ENCODE results near the gene GJB5. TPM values are rescaled to one million over a fixed set of nuclear protein-coding genes. Genes with fewer than 3 reads are reported as not detected.

GJB5 gene
- total RNA-seq = under 1 TPM in 1 of 2 donors, not detected in 1; 0.42 TPM

DNA sequence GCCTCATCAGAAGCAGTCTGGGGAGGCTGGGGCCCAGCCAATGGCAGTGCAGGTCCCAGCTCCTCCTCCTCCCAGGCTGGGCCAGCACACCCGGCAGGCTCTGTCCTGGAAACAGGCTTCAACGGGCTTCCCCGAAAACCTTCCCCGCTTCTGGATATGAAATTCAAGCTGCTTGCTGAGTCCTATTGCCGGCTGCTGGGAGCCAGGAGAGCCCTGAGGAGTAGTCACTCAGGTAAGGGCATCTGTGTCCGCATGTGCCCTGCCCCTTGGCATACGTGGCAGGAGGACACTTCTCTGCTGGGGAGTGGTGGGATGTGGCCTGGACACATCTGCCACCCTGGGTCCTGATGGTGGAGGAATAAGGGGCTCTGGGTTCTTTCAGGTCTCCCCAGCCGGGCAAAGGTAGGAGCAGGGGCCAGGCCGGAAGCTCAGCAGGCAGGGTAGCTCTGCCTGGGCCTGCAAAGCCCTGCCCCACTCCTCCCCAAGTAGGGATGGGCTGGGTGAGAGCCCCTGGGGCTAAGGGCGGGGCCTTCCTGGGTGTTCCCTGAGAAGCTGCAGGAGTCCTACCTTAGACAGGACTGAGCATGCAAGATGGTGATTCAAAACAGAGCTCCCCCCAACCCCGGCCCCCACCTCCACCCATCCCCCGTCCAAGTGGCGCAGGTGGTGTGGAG lies at the start of gene GJB5:
TSS of gene GJB5 (plus strand) at position 84 of the 674 bp plus-strand sequence. CDS start 2,284 bp downstream, outside the sequence.
- H3K27me3 ChIP-seq = no peaks in the 10 kb centered on the region
- intact Hi-C loops (cut with DNase I) = no loop called here
- no peaks in the 10 kb centered on the region for H3K9me3 ChIP-seq
- no peak for TF ChIP-seq CTCF (IDR thresholded peaks at IDR 0.05)
- no peak within 1 kb of the TSS for H3K9ac ChIP-seq (ENCODE audit: low read depth in 2 of 2, low read length in 2 of 2)
- no peaks in the 10 kb centered on the region for H3K36me3 ChIP-seq
- H3K4me1 ChIP-seq = no peaks in the 10 kb centered on the region
- no peak within 1 kb of the TSS for H3K4me3 ChIP-seq
- H3K27ac ChIP-seq = no peak within 1 kb of the TSS
- DNase-seq = peak; percentile 35

DNA sequence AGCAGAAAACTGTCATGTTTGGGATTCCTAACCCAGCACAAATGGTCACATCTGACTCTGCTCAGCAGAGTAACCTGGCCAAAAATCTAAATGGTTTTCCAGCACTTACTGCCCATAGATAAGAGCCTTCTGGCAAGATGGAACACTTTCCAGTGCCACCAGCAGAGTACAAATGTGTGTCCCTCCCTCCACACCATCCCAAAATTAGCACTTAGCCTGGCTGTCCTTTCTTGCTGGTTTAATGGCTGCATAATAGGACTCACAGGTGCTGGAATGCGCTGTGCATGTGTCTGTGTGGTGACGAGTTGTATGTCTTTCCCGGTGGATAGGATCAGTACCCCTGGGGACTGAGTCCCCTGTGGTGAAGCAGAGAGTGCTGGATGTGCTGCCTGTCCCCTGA lies 49.8 kb upstream of the GJB5 start:
- no peaks in the 10 kb centered on the region for H3K27me3 ChIP-seq
- no peaks in the 10 kb centered on the region for H3K9me3 ChIP-seq
- intact Hi-C loops (cut with DNase I) = no loop called here
- H3K4me1 ChIP-seq = no peaks in the 10 kb centered on the region
- H3K9ac ChIP-seq (ENCODE audit: low read depth in 2 of 2, low read length in 2 of 2) = no peak overlapping the region
- no peaks in the 10 kb centered on the region for H3K36me3 ChIP-seq
- H3K27ac ChIP-seq = no peak overlapping the region
- DNase-seq = no peak
- TF ChIP-seq CTCF (IDR thresholded peaks at IDR 0.05) = no peak
- no peak overlapping the region for H3K4me3 ChIP-seq

GRCh38 chr1:34708106-34708505 lies 46.7 kb upstream of the GJB5 start:
- no peak overlapping the region for H3K9ac ChIP-seq (ENCODE audit: low read depth in 2 of 2, low read length in 2 of 2)
- intact Hi-C loops (cut with DNase I) = no loop called here

GRCh38 chr1:34709547-34709946 lies 45.3 kb upstream of the GJB5 start:
- no peak for DNase-seq
- no peaks in the 10 kb centered on the region for H3K36me3 ChIP-seq
- no peak overlapping the region for H3K27ac ChIP-seq
- intact Hi-C loops (cut with DNase I) = no loop called here
- no peak for TF ChIP-seq CTCF (IDR thresholded peaks at IDR 0.05)
- H3K9ac ChIP-seq (ENCODE audit: low read depth in 2 of 2, low read length in 2 of 2) = no peak overlapping the region
- no peaks in the 10 kb centered on the region for H3K4me1 ChIP-seq
- no peaks in the 10 kb centered on the region for H3K9me3 ChIP-seq
- no peaks in the 10 kb centered on the region for H3K27me3 ChIP-seq
- H3K4me3 ChIP-seq = no peak overlapping the region

More at GRCh38 chr1:34708106-34708505, 46.7 kb upstream of the GJB5 start:
- Histone ChIP-seq H3K27ac (no peak overlapping the region), H3K9me3 (no peaks in the 10 kb centered on the region), H3K27me3 (no peaks in the 10 kb centered on the region), H3K4me3 (no peak overlapping the region), H3K36me3 (no peaks in the 10 kb centered on the region), H3K4me1 (no peaks in the 10 kb centered on the region)
- no peak for DNase-seq
- TF ChIP-seq CTCF (IDR thresholded peaks at IDR 0.05) = no peak

- Histone ChIP-seq H3K27ac (no peak overlapping the region), H3K36me3 (no peaks in the 10 kb centered on the region), H3K9me3 (no peaks in the 10 kb centered on the region), H3K4me1 (no peaks in the 10 kb centered on the region), H3K27me3 (no peaks in the 10 kb centered on the region), H3K9ac (ENCODE audit: low read depth in 2 of 2, low read length in 2 of 2) (no peak overlapping the region), H3K4me3 (no peak overlapping the region)
- no peak for DNase-seq
- intact Hi-C loops (cut with DNase I) = no loop called here
- no peak for TF ChIP-seq CTCF (IDR thresholded peaks at IDR 0.05)
Observed at GRCh38 chr1:34710812-34711211, 44.0 kb upstream of the GJB5 start.
